ENCODE data around the gene MAP1LC3B.

Gene MAP1LC3B

DNA sequence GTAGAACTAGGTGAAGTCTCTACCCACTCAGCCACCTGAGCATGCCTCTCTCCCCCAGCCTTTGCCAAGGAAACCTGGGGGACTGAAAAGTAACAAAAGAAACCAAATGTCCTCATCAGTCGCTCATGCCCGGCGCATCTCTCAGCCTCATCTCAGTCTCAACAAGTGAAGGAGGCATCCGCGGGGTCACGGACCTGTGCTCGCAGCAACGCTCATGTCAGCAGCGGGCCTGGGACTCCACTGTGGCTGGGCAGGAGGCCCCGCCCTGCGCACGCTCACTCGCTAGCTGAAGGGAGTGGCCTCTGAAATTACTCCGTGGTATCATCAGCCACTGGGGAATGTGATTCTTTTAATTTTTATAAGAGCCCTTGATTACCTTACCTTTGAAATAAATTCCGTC is 31.3 kb downstream of the MAP1LC3B start:
- Mint-ChIP-seq H3K4me1 (ENCODE audit: low read depth in 2 of 2) (peaks cover 0 to 9% of the 10 kb centered on the region in 2 donors), H3K27ac (no peak overlapping the region), H3K4me3 (no peak overlapping the region), H3K36me3 (ENCODE audit: insufficient read depth) (peaks cover 27% of the 10 kb centered on the region), H3K27me3 (no peaks in the 10 kb centered on the region), H3K9me3 (no peaks in the 10 kb centered on the region)
- no peak for DNase-seq
- no peak for ATAC-seq (replicated peaks)

DNA sequence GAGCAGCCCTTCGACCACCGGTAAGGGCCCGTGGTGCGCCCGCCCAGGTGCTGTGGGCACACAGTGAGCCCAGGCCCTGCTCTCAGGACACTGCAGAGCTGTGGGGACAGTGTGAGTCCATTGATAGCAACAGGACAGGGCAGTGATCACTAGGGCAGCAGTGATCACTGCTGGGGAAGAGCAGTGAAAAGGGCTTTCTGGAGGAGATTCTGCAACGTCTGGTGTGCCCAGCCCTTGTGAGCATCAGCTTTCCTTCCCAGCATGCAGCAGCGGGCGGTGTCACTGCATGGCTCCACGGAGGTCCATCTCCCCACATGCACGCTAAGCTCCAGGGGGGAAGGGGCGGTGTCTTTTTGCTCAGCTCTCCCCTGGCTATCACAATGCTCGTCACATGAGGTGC is 32.1 kb downstream of the MAP1LC3B start:
- Mint-ChIP-seq H3K4me3 (no peak overlapping the region), H3K9me3 (no peaks in the 10 kb centered on the region), H3K4me1 (ENCODE audit: low read depth in 2 of 2) (peaks cover 0 to 11% of the 10 kb centered on the region in 2 donors), H3K27me3 (no peaks in the 10 kb centered on the region), H3K27ac (no peak overlapping the region), H3K36me3 (ENCODE audit: insufficient read depth) (peaks cover 22% of the 10 kb centered on the region)
- DNase-seq: no peak
- ATAC-seq (replicated peaks): no peak

GRCh38 chr16:87425941-87426340 is 33.8 kb downstream of the MAP1LC3B start:
- Mint-ChIP-seq H3K9me3 (no peaks in the 10 kb centered on the region), H3K4me3 (no peak overlapping the region), H3K36me3 (ENCODE audit: insufficient read depth) (peaks cover 17% of the 10 kb centered on the region), H3K27ac (peak overlapping the region in 1 of 2 donors; percentile 23), H3K27me3 (no peaks in the 10 kb centered on the region), H3K4me1 (ENCODE audit: low read depth in 2 of 2) (peaks cover 0 to 12% of the 10 kb centered on the region in 2 donors)
- DNase-seq: no peak
- ATAC-seq (replicated peaks): no peak

GRCh38 chr16:87426423-87427215 is 34.5 kb downstream of the MAP1LC3B start:
- Mint-ChIP-seq H3K36me3 (ENCODE audit: insufficient read depth) (peaks cover 17% of the 10 kb centered on the region), H3K27ac (peak overlapping the region in 1 of 2 donors; percentile 23), H3K4me1 (ENCODE audit: low read depth in 2 of 2) (peaks cover 0 to 12% of the 10 kb centered on the region in 2 donors), H3K4me3 (no peak overlapping the region), H3K27me3 (no peaks in the 10 kb centered on the region), H3K9me3 (no peaks in the 10 kb centered on the region)
- ATAC-seq (replicated peaks) (no peak), DNase-seq (no peak)

DNA sequence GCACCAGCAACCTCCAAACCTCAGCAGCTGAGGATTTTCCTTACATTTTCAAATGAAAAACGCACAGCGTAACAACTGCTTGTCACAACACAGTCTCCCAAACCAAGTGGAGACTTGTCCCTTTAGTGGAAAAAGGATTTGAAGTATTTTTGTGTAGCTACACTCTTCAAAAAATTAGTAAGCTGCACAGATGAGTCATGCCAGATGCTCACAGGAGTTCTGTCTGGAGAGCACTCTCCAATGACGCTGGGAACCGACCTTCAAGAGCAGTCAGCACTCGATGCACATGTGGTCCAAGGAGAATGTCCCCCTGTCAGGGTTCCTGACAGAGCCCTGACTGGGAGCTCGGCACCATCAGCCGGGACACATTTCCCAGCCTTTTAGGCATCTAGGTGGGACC is 39.8 kb downstream of the MAP1LC3B start:
- Mint-ChIP-seq H3K4me3 (no peak overlapping the region), H3K27ac (no peak overlapping the region), H3K9me3 (no peaks in the 10 kb centered on the region), H3K4me1 (ENCODE audit: low read depth in 2 of 2) (peaks cover 12% of the 10 kb centered on the region in 2 donors), H3K36me3 (ENCODE audit: insufficient read depth) (peaks cover 7% of the 10 kb centered on the region), H3K27me3 (no peaks in the 10 kb centered on the region)
- DNase-seq (no peak), ATAC-seq (replicated peaks) (no peak)

DNA sequence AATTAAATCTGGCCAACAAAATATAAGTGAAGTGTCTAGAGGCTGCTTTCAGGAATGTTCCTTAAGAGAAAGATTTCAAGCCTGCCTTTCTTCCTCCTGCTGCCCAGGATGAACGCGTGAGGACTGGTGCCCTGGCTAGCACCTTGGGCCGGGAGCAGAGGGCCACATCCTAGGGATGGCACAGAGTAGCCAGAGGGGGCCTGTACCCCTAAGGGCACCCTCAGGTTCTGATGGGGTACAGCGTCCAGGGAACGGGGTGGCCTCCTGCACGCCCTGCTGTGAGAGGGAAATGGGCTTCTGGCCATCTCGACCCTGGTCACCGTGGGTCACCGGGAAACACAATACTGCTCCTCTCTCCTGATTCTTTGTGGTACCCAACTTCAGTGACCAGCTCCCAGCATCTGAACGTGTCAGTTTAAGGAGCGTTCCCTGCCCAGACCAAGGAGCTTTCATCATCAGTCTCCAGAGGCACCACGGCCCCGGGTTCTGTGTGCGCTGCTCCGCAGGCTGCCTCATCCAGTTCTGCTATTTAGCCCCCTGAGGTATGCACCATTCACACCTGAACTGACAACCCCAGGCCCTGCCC is 40.3 kb downstream of the MAP1LC3B start:
- DNase-seq (no peak), ATAC-seq (replicated peaks) (no peak)
- Mint-ChIP-seq H3K27ac (no peak overlapping the region), H3K4me3 (no peak overlapping the region), H3K27me3 (no peaks in the 10 kb centered on the region), H3K4me1 (ENCODE audit: low read depth in 2 of 2) (peaks cover 12 to 13% of the 10 kb centered on the region in 2 donors), H3K36me3 (ENCODE audit: insufficient read depth) (peaks cover 7% of the 10 kb centered on the region), H3K9me3 (no peaks in the 10 kb centered on the region)

DNA sequence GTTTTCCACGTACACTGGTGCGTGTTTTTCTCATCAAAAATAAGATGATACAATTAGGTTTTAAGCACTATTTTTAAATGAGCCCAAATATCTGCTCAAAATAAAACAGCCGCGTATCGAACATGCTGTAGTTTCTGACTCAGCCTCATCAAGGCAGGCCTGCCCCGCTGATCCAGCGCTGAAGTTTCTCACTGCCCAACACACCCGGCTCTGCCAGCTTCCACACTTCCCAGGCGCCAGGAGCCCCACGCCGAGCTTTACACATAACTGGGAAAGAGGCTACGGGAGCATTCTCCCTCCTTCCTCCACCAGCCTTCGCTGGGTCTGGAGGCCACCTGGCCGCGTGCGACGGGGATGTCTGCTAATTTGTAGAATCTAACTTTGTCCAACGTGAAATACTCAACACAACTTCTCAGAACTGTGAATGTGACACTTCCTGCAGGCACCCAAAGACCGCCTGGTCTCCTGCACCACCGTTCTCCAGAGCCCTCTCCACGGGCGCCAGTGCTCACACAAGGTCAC is 42.1 kb downstream of the MAP1LC3B start:
- H3K4me1 Mint-ChIP-seq (ENCODE audit: low read depth in 2 of 2): peaks cover 11 to 17% of the 10 kb centered on the region in 2 donors
- ATAC-seq (replicated peaks): no peak
- H3K4me3 Mint-ChIP-seq: no peak overlapping the region
- DNase-seq: no peak
- no peaks in the 10 kb centered on the region for H3K27me3 Mint-ChIP-seq
- no peaks in the 10 kb centered on the region for H3K9me3 Mint-ChIP-seq
- peaks cover 4% of the 10 kb centered on the region for H3K36me3 Mint-ChIP-seq (ENCODE audit: insufficient read depth)
- H3K27ac Mint-ChIP-seq: no peak overlapping the region

GRCh38 chr16:87435372-87436224 is 43.5 kb downstream of the MAP1LC3B start:
- no peaks in the 10 kb centered on the region for H3K27me3 Mint-ChIP-seq
- no peaks in the 10 kb centered on the region for H3K9me3 Mint-ChIP-seq
- H3K27ac Mint-ChIP-seq: no peak overlapping the region
- H3K4me3 Mint-ChIP-seq: no peak overlapping the region
- peaks cover 4% of the 10 kb centered on the region for H3K36me3 Mint-ChIP-seq (ENCODE audit: insufficient read depth)
- ATAC-seq (replicated peaks): no peak
- peaks cover 9 to 17% of the 10 kb centered on the region in 2 donors for H3K4me1 Mint-ChIP-seq (ENCODE audit: low read depth in 2 of 2)
- no peak for DNase-seq

GRCh38 chr16:87436225-87437172 is 44.4 kb downstream of the MAP1LC3B start:
- Mint-ChIP-seq H3K27me3 (no peaks in the 10 kb centered on the region), H3K9me3 (no peaks in the 10 kb centered on the region), H3K4me1 (ENCODE audit: low read depth in 2 of 2) (peaks cover 9 to 17% of the 10 kb centered on the region in 2 donors), H3K4me3 (peak overlapping the region; percentile 41 to 47), H3K36me3 (ENCODE audit: insufficient read depth) (peaks cover 4% of the 10 kb centered on the region), H3K27ac (peak overlapping the region in 1 of 2 donors; percentile 36)
- DNase-seq: no peak
- ATAC-seq (replicated peaks): peak; percentile 24

GRCh38 chr16:87437327-87437726 is 45.2 kb downstream of the MAP1LC3B start:
- H3K9me3 Mint-ChIP-seq: no peaks in the 10 kb centered on the region
- peaks cover 9 to 17% of the 10 kb centered on the region in 2 donors for H3K4me1 Mint-ChIP-seq (ENCODE audit: low read depth in 2 of 2)
- DNase-seq (no peak), ATAC-seq (replicated peaks) (no peak)
- H3K36me3 Mint-ChIP-seq (ENCODE audit: insufficient read depth): peaks cover 4% of the 10 kb centered on the region
- H3K4me3 Mint-ChIP-seq: no peak overlapping the region
- H3K27me3 Mint-ChIP-seq: no peaks in the 10 kb centered on the region
- H3K27ac Mint-ChIP-seq: no peak overlapping the region

DNA sequence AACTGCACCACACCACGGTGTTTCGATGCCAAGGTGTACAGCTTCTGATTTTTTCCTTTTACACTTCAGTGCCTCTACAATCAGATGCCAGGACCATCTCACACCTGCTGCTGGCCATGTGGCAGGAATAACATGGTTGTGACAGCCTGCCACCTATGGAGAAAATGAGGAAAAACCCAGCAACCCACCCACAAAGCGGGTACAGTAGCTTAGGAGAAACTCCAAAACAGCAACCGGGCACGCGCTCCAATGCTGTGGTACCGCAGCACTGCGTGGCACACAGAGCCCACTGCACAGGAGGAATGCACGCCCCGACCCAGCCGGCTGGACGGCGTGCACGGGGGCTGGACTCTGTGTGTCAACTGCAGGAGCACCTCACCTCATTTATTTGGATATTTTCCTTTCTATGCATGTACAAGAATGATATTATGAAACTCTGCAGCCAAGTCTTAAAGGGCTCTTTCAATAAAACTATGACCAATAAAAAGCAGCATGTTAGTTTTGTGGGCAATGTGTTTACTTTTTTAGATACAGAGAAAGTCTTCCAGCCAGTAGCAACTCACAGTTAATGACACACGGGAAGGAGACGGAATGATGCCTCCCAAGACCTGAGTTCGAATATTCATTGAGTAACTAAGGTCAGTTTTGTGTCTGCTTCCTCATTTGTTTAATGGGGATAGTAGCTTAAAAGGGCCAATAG is 45.9 kb downstream of the MAP1LC3B start:
- Mint-ChIP-seq H3K4me1 (ENCODE audit: low read depth in 2 of 2) (peaks cover 9 to 17% of the 10 kb centered on the region in 2 donors), H3K36me3 (ENCODE audit: insufficient read depth) (peaks cover 4% of the 10 kb centered on the region), H3K9me3 (no peaks in the 10 kb centered on the region), H3K27me3 (no peaks in the 10 kb centered on the region), H3K27ac (no peak overlapping the region), H3K4me3 (no peak overlapping the region)
- DNase-seq (no peak), ATAC-seq (replicated peaks) (no peak)

- Mint-ChIP-seq H3K4me1 (ENCODE audit: low read depth in 2 of 2) (peaks cover 9 to 17% of the 10 kb centered on the region in 2 donors), H3K27me3 (no peaks in the 10 kb centered on the region), H3K36me3 (ENCODE audit: insufficient read depth) (peaks cover 3% of the 10 kb centered on the region)
Observed at GRCh38 chr16:87438611-87438985, 46.5 kb downstream of the MAP1LC3B start.

More at GRCh38 chr16:87438611-87438985, 46.5 kb downstream of the MAP1LC3B start:
- Mint-ChIP-seq H3K27ac (no peak overlapping the region), H3K4me3 (no peak overlapping the region), H3K9me3 (no peaks in the 10 kb centered on the region)
- no peak for DNase-seq
- no peak for ATAC-seq (replicated peaks)
